HS-5 (cell line): ENCODE results near the gene CEP41.
"Not testable (repeated sequence)": the region's sequence is repeated elsewhere in the genome, so short reads cannot be mapped to it uniquely, and the experiment has no call there.

Experiments
- DNase-seq: peaks from one replicate; pipeline ENCODE4 v3.0.0-alpha.2; 2012; ENCODE audit warnings: low read depth

CEP41 gene

DNA sequence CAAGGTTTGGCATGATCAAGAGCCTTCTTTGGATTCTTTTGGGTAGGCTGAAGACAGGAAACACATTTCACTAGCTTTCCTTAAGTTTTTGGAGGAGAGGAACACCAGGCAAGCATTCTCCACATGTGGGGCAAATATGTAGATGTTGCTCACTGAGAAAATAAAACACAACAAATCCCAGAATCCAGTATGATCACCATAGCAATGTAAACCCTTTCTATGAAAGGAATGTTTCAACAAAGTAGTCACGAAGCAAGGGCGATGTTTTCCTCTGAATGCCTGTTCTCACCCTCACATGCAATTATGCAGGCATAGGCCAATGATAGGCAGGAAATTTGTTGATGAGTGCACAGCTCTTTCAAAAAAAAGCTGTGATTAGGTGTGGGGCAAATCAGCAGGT lies 20.5 kb upstream of the CEP41 start:
- DNase-seq, result no peak

DNA sequence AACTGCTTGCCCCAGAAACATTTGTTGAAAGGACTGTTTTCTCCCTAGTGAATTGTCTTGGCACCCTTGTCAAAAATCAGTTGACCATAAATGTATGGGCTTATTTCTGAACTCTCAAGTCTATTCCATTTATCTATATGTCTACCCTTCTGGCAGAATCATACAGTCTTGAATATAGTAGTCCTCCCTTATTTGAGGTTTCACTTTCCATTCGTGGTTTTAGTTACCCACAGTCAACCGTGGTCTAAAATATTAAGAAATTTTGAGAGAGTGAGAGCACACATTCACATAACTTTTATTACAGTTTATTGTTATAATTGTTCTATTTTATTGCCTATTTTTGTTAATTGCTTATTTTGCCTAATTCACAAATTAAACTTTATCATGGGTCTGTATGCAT lies 17.4 kb upstream of the CEP41 start:
- no peak for DNase-seq

- DNase-seq, result no peak
Measured at GRCh38 chr7:130454959-130455358, 14.1 kb upstream of the CEP41 start.

- DNase-seq, result no peak
Measured at GRCh38 chr7:130452951-130453350, 12.1 kb upstream of the CEP41 start.

GRCh38 chr7:130451344-130451743 lies 10.5 kb upstream of the CEP41 start:
- not testable (repeated sequence) for DNase-seq

DNA sequence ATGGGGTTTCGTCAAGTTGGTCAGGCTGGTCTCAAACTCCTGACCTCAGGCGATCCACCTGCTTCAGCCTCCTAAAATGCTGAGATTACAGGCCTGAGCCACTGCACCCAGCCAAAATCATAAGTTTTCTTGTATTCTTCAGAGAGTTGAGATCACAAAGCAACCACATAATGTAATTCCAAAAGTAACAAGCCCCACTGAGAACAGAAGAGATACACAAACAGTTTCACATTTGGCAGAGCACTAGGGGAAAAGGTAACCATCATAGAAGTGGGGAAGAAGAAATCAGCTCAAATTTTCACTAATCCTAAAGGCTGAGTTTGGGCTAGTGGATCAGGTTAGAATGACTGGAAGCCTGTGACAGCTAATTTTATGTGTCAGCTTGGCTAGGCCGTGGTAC lies 5.4 kb upstream of the CEP41 start:
- DNase-seq, result no peak

DNA sequence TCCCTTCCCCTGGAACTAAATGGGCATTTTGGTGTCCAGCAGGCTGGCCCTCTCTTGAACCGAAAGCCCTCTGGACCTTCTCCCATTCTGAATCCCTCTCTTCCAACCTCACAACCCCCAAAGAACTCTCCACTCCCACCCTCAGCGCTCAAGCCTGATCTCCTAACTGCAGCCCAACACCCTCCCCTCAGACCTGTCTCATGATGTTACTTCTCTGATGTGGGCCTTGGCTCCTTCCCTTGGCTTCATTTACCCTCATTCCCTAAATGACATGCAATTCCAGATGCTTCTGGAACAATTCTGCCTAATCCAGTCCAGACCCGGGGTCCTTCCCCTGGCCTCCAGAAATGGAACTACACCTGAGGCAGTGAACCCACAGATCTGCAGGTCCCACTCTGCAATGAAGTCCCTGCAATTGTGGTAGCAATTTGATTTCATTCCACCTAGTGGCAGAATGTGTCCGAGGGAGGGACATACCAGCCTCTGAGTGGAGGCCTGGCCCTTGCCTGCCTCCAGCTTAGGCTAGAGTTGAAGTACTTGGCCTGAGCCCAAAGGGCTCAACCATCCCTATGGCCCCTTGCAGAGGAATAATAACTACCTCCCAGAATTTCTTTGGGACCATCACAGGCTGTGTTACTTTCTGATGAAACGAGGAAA lies 4.1 kb upstream of the CEP41 start:
- no peak for DNase-seq

DNA sequence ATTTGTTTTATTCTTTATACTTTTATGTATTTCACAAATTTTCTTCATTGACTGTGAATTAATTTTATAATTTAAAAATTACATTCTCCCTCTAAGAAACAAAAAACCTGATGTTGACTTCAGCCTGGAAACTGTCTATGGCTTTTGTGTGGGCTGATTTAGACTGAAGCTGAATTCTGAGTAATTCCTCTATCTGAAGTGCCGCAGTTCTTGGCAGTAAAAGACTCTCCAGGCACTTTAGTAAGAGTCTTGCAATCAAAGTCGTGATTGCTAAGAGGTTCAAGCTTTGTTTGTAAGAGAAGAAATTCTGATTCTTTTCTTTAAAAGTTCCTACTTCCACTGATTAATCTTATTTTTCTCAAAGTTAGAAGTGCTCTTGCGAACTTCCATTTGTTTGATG lies 3.4 kb upstream of the CEP41 start:
- no peak for DNase-seq

GRCh38 chr7:130442601-130443000 lies 1.8 kb upstream of the CEP41 start:
- DNase-seq, result no peak

DNA sequence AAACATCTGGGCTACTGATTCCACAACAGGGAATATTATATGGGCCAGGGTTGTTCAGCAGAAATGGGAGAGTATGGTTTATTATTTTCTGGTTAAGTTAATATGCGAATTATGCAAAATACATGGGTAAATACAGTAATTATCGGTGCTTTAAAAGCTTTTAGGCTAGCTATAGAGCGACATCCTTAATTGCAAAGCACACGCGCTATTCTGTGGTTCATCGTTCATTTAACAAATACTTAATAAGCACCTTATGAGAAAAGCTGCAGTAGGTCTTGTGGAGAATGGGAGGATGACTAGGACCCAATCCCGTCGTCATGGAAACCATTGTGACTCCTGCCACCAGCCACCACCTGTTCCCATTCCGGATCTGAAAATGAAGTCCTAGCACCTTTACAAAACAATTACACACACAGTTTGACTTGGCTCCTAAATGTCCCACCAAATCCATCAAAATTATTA lies 623 bp upstream of the CEP41 start:
- no peak for DNase-seq

GRCh38 chr7:130436253-130436652 lies 4.6 kb downstream of the CEP41 start:
- DNase-seq, result no peak

DNA sequence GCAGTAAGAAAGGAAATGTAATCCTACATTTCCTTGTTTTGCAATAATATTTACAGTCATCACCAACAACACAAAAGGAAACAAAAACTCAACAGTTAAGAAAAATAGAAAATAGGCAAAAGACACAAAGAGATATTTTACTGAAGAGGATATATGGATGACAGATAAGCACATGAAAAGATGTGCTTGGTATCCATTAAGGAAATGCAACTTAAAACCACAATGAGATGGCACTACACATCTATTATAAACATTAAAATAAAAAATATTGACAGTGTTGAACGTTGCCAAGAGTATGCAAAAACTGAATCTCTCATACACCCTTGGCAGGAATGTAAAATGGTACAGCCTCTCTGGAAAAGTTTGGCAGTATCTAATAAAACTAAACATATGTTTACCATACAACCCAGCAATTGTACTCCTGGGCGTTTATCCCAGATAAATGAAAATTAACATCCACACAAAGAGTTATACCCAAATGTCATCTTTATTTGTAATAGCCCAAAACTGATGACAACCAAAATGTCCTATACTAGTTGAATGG lies 5.4 kb downstream of the CEP41 start:
- no peak for DNase-seq

DNA sequence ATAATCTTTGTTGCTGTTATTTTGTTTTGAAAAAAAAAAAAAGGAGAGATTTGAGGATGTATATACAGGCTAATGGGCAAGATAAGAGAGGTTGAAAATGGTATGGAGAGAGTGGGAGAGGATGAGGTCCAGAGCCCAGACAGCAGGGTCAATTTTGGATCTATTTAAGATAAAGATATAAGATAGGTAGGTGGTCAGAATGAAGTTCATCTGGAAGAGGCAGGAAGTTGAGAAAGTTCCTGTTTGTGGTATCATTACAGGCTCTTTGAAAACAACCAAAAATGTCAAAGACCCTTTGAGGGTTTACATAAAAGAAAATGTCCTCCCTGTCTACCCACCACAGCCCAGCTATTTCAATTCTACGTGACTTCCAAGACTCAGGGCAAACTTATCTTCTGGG lies 7.5 kb downstream of the CEP41 start:
- DNase-seq, result no peak

DNA sequence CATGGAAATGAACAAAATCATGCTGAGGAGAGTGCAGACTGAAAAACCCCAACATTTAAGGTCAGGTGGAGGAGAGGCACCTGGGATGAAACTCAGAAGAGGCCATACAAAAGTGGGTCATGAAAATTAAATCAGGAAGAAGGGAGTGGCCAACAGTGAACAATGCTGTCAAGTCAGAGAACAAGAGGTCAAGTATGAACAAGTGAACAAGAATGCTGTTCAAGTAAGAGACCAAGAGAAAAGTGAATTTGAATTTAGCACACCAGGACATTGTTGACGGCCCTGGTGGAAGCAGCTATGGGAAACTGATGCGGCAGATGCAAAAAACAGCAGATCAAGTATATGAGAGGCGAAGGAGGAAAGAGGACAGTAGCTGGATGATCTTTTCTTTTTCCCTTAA lies 7.9 kb downstream of the CEP41 start:
- no peak for DNase-seq

- DNase-seq, result no peak
Measured at GRCh38 chr7:130430841-130431666, 9.8 kb downstream of the CEP41 start.

DNA sequence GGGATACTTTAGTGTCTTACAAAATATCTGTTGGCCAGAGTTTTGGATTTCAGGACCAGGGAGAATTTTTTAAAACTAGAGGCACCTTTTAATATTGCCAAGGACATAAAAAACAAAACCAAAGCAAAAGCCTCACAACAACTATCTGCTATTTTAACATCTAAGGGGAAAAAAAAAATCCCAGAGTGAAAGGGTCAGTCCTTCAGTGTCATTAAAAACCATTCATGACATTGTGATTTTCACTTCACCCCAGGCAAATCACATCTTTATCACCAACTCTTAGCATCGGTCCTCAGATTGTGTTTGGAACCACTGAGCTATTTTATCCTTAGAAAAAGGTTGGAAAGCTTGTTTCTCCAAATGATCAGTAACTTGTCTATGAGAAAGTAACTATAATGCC lies 10.7 kb downstream of the CEP41 start:
- DNase-seq, result no peak

- DNase-seq, result no peak
Measured at GRCh38 chr7:130429019-130429418, 11.8 kb downstream of the CEP41 start.

- no peak for DNase-seq
Measured at GRCh38 chr7:130426564-130426963, 14.3 kb downstream of the CEP41 start.

- DNase-seq, result no peak
Measured at GRCh38 chr7:130425796-130426195, 15.0 kb downstream of the CEP41 start.

- DNase-seq, result no peak
Measured at GRCh38 chr7:130423501-130424037, 17.2 kb downstream of the CEP41 start.

DNA sequence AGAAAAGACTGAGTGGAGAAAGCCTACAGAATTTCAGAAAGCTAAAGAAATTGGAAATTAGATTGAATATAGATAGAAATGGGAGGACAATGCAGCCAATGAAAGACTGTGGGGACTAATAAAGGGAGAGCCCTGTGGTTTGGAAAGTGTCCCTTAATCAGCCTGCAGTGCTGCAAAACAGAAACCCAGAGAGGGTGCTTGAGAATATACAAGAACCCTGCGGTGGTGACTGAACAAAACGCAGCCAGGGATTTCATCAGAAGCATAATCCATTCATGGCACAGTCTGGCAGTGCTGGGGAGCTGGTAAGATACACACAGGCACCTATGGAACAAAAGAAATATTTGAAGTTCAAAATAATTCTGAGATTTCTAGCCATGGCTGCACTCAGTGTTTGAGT lies 19.1 kb downstream of the CEP41 start:
- DNase-seq, result no peak

DNA sequence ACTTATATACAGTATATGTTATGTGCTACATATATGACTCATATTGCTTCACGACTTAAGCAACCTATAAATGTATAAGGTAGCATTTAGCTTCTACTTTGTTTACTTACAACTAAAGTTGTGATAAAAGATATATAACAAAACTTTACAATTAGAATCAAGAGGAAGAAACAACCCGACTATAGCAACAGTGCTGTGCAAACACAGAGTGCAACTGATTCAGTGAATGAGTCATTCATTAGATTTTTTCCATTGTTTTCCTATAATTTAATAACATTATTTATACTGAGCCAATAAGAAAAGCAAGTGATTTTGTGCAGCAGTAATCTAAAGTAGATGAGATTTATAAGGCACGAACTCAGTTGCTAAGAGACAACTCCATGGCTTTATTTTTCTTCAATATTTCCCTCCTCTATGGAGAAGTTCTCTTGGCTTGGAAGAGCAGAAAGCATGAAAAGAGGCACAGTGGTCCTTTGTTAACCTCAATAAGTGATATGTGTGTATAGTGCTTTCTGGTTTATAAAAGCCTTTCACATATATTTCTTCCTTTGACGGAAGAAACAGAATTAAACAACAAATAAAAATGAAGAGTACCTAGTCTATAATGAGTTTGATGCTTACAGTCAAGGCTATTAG lies 19.8 kb downstream of the CEP41 start:
- DNase-seq, result no peak

DNA sequence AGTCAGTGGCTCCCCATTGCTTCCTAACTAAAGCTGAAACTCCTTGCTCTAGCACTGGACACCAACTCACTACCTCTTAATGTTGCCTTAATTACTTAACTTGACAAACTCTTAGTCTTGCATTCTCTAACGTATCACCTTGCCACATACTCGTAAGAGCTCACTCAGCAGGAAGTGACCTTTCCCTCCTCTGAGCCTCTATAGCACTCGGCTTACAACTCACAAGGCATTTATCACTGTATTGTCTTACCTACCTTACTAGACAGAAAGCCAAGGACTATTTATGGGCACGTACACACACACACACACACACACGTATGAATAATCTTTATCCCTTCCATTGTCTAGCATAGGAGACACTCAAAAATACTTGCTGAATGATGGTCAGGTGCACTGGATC lies 21.2 kb downstream of the CEP41 start:
- DNase-seq, result no peak
